SU-DHL-6 (cell line): ENCODE measurements around the gene PDCD6IP.
A peak's percentile ranks its signal among the peaks of the same experiment; 100 is the strongest.

ENCODE experiments used
- EZH2phosphoT487 ChIP-seq: fragments of 200-600 bp; sonication (generic), shearing (Covaris generic); conservative IDR thresholded peaks from 2 replicates; pipeline ENCODE4 v1.6.1; 2018; ENCODE audit warnings: mild to moderate bottlenecking, antibody characterized with exemption, low read length, moderate library complexity, mixed read lengths
- TF ChIP-seq, protein P1 (sequence below): fragments of 200-600 bp; sonication (generic); IDR thresholded peaks from one replicate; pipeline ENCODE4 v1.5.1; 2017; ENCODE audit warnings: antibody characterized with exemption, mild to moderate bottlenecking, low read length, moderate library complexity; ENCODE audit not compliant: insufficient read depth, poor library complexity, severe bottlenecking

DNA sequence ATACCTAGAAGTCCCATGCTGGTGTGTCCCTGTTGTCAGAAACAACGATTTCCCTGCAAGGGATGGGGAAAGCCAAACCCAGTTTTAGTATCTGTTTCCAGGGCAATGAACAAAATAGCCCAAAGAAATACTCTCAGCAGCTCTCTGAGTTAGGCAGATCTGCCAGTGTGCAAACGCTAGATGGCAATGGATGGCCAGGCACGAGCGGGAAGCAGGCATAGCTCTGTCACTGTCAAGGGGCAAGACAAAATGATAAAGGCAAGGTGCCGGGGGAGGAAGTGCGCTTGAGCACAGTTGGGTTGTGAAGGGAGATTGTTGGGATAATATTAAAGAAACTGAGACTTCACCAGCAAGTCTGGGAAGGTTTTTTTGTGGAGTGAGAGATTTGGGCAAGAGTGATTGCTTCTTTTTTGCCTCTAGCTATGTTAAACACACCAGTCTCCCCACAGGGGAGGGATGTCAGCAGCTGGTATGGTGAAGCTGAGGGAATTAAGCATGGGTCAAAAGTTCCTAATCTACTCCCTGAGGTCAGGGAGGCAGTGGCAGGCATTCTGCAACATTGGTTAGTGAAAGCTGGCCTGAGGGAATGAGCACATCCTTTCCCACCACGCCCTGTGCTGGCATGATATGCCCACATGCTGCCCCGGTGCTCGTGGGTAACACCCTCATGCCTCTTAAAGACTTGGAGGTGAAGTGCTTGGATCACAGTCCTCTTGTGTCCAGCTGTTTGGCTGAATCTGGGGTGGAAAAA is 117.5 kb downstream of the PDCD6IP start:
- TF ChIP-seq, protein P1, sequence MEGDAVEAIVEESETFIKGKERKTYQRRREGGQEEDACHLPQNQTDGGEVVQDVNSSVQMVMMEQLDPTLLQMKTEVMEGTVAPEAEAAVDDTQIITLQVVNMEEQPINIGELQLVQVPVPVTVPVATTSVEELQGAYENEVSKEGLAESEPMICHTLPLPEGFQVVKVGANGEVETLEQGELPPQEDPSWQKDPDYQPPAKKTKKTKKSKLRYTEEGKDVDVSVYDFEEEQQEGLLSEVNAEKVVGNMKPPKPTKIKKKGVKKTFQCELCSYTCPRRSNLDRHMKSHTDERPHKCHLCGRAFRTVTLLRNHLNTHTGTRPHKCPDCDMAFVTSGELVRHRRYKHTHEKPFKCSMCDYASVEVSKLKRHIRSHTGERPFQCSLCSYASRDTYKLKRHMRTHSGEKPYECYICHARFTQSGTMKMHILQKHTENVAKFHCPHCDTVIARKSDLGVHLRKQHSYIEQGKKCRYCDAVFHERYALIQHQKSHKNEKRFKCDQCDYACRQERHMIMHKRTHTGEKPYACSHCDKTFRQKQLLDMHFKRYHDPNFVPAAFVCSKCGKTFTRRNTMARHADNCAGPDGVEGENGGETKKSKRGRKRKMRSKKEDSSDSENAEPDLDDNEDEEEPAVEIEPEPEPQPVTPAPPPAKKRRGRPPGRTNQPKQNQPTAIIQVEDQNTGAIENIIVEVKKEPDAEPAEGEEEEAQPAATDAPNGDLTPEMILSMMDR, result peak; percentile 52
- TF ChIP-seq EZH2phosphoT487, result no peak
